ENCODE measurements around the gene CHST11.

The CHST11 gene

DNA sequence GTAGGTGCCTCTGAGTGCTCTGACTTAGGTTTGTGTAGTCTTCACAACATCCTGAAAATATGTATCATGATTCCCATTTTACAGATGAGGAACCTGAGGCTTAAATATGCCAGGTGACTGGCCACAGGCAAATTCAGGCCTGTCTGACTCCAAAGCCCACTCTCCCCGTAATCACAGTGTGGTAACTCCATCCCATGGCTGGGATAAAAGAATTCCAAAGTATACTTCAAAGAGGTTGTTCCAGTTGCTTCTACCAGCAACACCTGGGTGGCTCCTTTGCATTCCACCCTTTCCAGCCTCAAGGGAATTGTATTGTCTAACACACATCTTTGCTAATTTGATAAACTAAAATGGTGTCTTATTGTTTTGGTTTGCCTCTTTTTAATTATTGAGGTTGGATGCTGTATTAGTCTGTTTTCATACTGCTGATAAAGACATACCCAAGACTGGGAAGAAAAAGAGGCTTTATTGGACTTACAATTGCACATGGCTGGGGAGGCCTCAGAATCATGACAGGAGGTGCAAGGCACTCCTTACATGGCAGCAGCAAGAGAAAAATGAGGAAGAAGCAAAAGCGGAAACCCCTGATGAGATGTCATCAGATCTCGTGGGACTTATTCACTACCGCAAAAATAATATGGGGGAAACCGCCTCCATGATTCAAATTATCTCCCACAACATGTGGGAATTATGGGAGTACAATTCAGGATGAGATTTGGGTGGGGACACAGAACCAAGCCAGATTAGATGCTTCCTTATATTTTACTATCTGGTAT, 9.9 kb upstream of the CHST11 start:
- Histone ChIP-seq H3K9me3 (ENCODE audit: control insufficient read depth in 2 of 2, low read length in 2 of 2) (no peaks in the 10 kb centered on the region), H3K4me1 (ENCODE audit: control insufficient read depth in 2 of 2, insufficient read depth in 2 of 2, low read length in 2 of 2) (no peaks in the 10 kb centered on the region), H3K9ac (ENCODE audit: low read depth in 1 of 2, low read length in 2 of 2) (no peak overlapping the region), H3K27ac (ENCODE audit: low read depth in 2 of 2, low read length in 2 of 2) (no peak overlapping the region), H3K27me3 (ENCODE audit: control insufficient read depth in 2 of 2, insufficient read depth in 2 of 2, low read length in 2 of 2) (no peaks in the 10 kb centered on the region), H3K4me3 (ENCODE audit: low read length in 2 of 2) (no peak overlapping the region), H3K36me3 (ENCODE audit: control insufficient read depth in 2 of 2, insufficient read depth in 2 of 2, low read length in 2 of 2) (no peaks in the 10 kb centered on the region)

- Histone ChIP-seq H3K9ac (ENCODE audit: low read depth in 1 of 2, low read length in 2 of 2) (no peak overlapping the region), H3K27ac (ENCODE audit: low read depth in 2 of 2, low read length in 2 of 2) (no peak overlapping the region), H3K4me1 (ENCODE audit: control insufficient read depth in 2 of 2, insufficient read depth in 2 of 2, low read length in 2 of 2) (no peaks in the 10 kb centered on the region), H3K27me3 (ENCODE audit: control insufficient read depth in 2 of 2, insufficient read depth in 2 of 2, low read length in 2 of 2) (no peaks in the 10 kb centered on the region), H3K36me3 (ENCODE audit: control insufficient read depth in 2 of 2, insufficient read depth in 2 of 2, low read length in 2 of 2) (no peaks in the 10 kb centered on the region), H3K4me3 (ENCODE audit: low read length in 2 of 2) (no peak overlapping the region), H3K9me3 (ENCODE audit: control insufficient read depth in 2 of 2, low read length in 2 of 2) (no peaks in the 10 kb centered on the region)
Observed at GRCh38 chr12:104448031-104448430, 8.7 kb upstream of the CHST11 start.

DNA sequence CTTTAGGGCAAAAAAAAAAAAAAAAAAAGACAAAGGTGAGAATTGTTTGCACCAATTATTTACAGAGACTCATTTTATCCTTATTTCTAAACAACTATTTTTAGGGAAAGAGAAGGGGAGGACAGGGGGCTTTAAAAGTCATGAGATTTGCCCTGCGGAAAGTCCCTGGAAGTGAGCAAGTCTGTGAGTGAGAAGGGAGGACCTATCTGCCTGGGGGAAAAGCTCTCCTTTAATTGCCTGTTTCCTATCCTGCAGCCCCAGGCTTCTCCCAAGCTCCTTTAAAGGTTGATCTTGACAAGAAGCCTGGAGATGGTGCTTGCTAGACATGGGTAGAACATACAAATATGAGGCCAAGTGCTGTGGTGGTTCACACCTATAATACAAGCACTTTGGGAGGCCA, 8.3 kb upstream of the CHST11 start:
- H3K36me3 ChIP-seq (ENCODE audit: control insufficient read depth in 2 of 2, insufficient read depth in 2 of 2, low read length in 2 of 2): no peaks in the 10 kb centered on the region
- no peaks in the 10 kb centered on the region for H3K27me3 ChIP-seq (ENCODE audit: control insufficient read depth in 2 of 2, insufficient read depth in 2 of 2, low read length in 2 of 2)
- H3K9ac ChIP-seq (ENCODE audit: low read depth in 1 of 2, low read length in 2 of 2): no peak overlapping the region
- H3K4me1 ChIP-seq (ENCODE audit: control insufficient read depth in 2 of 2, insufficient read depth in 2 of 2, low read length in 2 of 2): no peaks in the 10 kb centered on the region
- no peaks in the 10 kb centered on the region for H3K9me3 ChIP-seq (ENCODE audit: control insufficient read depth in 2 of 2, low read length in 2 of 2)
- H3K27ac ChIP-seq (ENCODE audit: low read depth in 2 of 2, low read length in 2 of 2): no peak overlapping the region
- no peak overlapping the region for H3K4me3 ChIP-seq (ENCODE audit: low read length in 2 of 2)

DNA sequence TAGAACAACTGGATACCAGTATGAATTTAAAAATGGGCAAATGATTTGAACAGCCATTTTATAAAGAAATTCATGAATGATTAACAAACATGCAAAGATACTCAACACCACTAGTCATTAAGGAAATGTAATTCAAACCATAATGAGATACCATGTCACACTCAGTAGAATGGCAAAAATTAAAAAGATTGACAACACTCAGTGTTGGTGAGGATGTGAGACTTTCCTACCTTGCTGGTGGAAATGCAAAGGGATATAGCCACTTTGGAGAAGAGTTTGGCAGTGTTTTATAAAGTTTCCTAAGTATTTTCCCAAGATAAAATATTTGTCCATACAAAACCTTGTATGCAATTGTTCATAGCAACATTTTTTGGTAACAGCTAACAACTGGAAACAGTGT, 6.0 kb upstream of the CHST11 start:
- Histone ChIP-seq H3K27me3 (ENCODE audit: control insufficient read depth in 2 of 2, insufficient read depth in 2 of 2, low read length in 2 of 2) (peaks cover 3 to 8% of the 10 kb centered on the region in 2 donors), H3K9ac (ENCODE audit: low read depth in 1 of 2, low read length in 2 of 2) (no peak overlapping the region), H3K27ac (ENCODE audit: low read depth in 2 of 2, low read length in 2 of 2) (no peak overlapping the region), H3K4me1 (ENCODE audit: control insufficient read depth in 2 of 2, insufficient read depth in 2 of 2, low read length in 2 of 2) (no peaks in the 10 kb centered on the region), H3K9me3 (ENCODE audit: control insufficient read depth in 2 of 2, low read length in 2 of 2) (no peaks in the 10 kb centered on the region), H3K36me3 (ENCODE audit: control insufficient read depth in 2 of 2, insufficient read depth in 2 of 2, low read length in 2 of 2) (no peaks in the 10 kb centered on the region), H3K4me3 (ENCODE audit: low read length in 2 of 2) (no peak overlapping the region)

DNA sequence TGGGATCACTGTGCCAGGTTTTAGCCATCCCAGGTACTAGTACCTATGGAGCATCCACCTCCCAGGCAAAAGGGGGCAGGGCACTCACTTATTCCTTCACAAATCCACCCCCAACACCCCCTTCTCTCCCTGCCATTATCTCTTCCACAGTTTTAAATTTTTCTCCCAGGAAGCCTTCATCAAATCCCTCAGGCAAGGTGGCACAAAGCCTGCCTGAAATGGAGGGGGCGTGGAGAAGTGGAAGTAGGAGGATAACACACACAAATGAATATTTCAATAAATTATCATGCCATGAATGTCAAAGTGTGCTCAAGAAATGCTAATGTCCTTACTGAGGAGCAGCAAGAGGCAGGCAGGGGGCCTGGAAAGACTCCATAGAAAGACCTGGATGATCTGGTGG, 4.7 kb upstream of the CHST11 start:
- no peak overlapping the region for H3K9ac ChIP-seq (ENCODE audit: low read depth in 1 of 2, low read length in 2 of 2)
- H3K27me3 ChIP-seq (ENCODE audit: control insufficient read depth in 2 of 2, insufficient read depth in 2 of 2, low read length in 2 of 2): peaks cover 10 to 12% of the 10 kb centered on the region in 2 donors
- no peak overlapping the region for H3K27ac ChIP-seq (ENCODE audit: low read depth in 2 of 2, low read length in 2 of 2)
- no peaks in the 10 kb centered on the region for H3K4me1 ChIP-seq (ENCODE audit: control insufficient read depth in 2 of 2, insufficient read depth in 2 of 2, low read length in 2 of 2)
- H3K9me3 ChIP-seq (ENCODE audit: control insufficient read depth in 2 of 2, low read length in 2 of 2): no peaks in the 10 kb centered on the region
- H3K36me3 ChIP-seq (ENCODE audit: control insufficient read depth in 2 of 2, insufficient read depth in 2 of 2, low read length in 2 of 2): no peaks in the 10 kb centered on the region
- H3K4me3 ChIP-seq (ENCODE audit: low read length in 2 of 2): no peak overlapping the region

DNA sequence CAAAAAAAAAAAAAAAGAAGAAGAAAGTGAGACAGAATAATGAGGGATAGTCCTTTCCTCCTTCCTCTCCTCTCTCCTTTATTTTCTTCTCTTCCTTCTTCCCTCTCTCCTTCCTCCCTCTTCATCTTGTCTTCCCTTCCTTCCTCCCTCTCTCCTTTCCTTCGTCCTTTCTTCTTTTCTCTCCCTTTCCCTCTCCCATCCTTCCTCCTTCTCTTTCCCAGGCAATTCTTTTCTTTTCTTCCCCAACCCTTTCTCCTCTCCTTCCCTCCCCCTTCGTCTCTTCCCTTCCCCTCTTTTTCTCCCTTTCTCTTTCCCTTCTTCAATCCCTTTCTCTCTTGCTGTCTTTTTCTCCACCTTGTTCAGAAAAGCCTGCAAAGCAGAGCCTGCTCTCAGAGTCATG, 3.6 kb upstream of the CHST11 start:
- H3K4me1 ChIP-seq (ENCODE audit: control insufficient read depth in 2 of 2, insufficient read depth in 2 of 2, low read length in 2 of 2): no peaks in the 10 kb centered on the region
- H3K9me3 ChIP-seq (ENCODE audit: control insufficient read depth in 2 of 2, low read length in 2 of 2): no peaks in the 10 kb centered on the region
- peaks cover 10 to 15% of the 10 kb centered on the region in 2 donors for H3K27me3 ChIP-seq (ENCODE audit: control insufficient read depth in 2 of 2, insufficient read depth in 2 of 2, low read length in 2 of 2)
- H3K9ac ChIP-seq (ENCODE audit: low read depth in 1 of 2, low read length in 2 of 2): no peak overlapping the region
- H3K36me3 ChIP-seq (ENCODE audit: control insufficient read depth in 2 of 2, insufficient read depth in 2 of 2, low read length in 2 of 2): no peaks in the 10 kb centered on the region
- H3K27ac ChIP-seq (ENCODE audit: low read depth in 2 of 2, low read length in 2 of 2): no peak overlapping the region
- H3K4me3 ChIP-seq (ENCODE audit: low read length in 2 of 2): no peak overlapping the region

DNA sequence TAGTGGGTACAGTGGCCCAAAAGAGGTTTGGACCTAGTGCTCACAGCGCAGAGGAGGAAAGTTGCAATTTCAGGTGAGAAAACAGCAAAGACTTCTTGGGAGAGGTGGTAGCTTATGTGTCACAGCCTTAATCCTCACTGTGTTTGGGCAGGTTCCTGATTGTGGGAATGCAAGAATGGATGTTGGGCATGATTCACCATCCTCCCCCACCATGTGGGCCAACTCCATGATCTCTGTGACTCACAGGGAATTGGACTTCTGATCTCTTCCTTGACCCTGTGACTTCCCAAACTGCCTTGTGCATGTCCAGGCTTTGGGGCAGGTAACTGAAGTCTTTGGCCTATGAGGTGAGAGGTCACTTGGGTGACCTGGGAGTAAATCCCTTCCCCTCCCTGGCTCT, 1.8 kb upstream of the CHST11 start:
- Histone ChIP-seq H3K4me1 (ENCODE audit: control insufficient read depth in 2 of 2, insufficient read depth in 2 of 2, low read length in 2 of 2) (no peaks in the 10 kb centered on the region), H3K27ac (ENCODE audit: low read depth in 2 of 2, low read length in 2 of 2) (no peak overlapping the region), H3K4me3 (ENCODE audit: low read length in 2 of 2) (no peak overlapping the region), H3K9me3 (ENCODE audit: control insufficient read depth in 2 of 2, low read length in 2 of 2) (no peaks in the 10 kb centered on the region), H3K9ac (ENCODE audit: low read depth in 1 of 2, low read length in 2 of 2) (no peak overlapping the region), H3K36me3 (ENCODE audit: control insufficient read depth in 2 of 2, insufficient read depth in 2 of 2, low read length in 2 of 2) (no peaks in the 10 kb centered on the region), H3K27me3 (ENCODE audit: control insufficient read depth in 2 of 2, insufficient read depth in 2 of 2, low read length in 2 of 2) (peaks cover 12 to 15% of the 10 kb centered on the region in 2 donors)

- H3K9ac ChIP-seq (ENCODE audit: low read depth in 1 of 2, low read length in 2 of 2): peak overlapping the region; percentile 52 to 75
- H3K27ac ChIP-seq (ENCODE audit: low read depth in 2 of 2, low read length in 2 of 2): peak overlapping the region; percentile 58 to 77
- no peaks in the 10 kb centered on the region for H3K36me3 ChIP-seq (ENCODE audit: control insufficient read depth in 2 of 2, insufficient read depth in 2 of 2, low read length in 2 of 2)
- peak overlapping the region; percentile 83 to 87 for H3K4me3 ChIP-seq (ENCODE audit: low read length in 2 of 2)
- H3K4me1 ChIP-seq (ENCODE audit: control insufficient read depth in 2 of 2, insufficient read depth in 2 of 2, low read length in 2 of 2): peaks cover 0 to 3% of the 10 kb centered on the region in 2 donors
- peaks cover 12 to 15% of the 10 kb centered on the region in 2 donors for H3K27me3 ChIP-seq (ENCODE audit: control insufficient read depth in 2 of 2, insufficient read depth in 2 of 2, low read length in 2 of 2)
- no peaks in the 10 kb centered on the region for H3K9me3 ChIP-seq (ENCODE audit: control insufficient read depth in 2 of 2, low read length in 2 of 2)
Observed at GRCh38 chr12:104455578-104456416, 951 bp upstream of the CHST11 start.

DNA sequence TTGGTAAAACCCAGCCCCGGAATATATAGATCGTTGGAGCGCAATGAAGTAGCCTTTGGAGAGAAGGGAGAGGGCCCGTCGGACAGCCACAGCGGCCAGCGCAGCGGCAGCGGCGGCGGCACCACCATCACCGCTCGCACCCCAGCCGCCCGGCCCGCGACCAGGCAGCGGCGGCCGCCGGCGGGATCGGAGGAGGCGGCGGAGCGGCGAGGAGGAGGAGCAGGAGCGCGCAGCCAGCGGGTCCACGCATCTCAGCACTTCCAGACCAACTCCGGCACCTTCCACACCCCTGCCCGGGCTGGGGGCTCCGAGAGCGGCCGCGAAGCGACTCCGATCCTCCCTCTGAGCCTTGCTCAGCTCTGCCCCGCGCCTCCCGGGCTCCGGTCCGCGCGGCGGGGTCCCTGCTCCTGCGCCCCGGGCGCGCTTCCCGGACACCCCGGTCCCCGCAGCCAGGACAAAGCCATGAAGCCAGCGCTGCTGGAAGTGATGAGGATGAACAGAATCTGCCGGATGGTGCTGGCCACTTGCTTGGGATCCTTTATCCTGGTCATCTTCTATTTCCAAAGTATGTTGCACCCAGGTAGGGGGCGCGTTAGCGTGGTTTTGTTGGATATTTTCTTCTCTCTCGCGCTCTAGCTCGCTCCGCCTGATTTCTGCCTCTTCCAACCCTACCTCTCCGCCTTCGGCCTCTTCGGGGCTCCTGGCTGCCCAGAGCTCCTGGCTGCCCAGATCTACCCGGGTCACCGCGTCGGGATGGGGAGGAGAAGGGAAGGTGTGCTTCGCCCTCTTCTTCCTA, 400 bp downstream of the CHST11 start:
- H3K4me1 ChIP-seq (ENCODE audit: control insufficient read depth in 2 of 2, insufficient read depth in 2 of 2, low read length in 2 of 2): peaks cover 0 to 6% of the 10 kb centered on the region in 2 donors
- peak overlapping the region; percentile 77 to 82 for H3K27ac ChIP-seq (ENCODE audit: low read depth in 2 of 2, low read length in 2 of 2)
- H3K4me3 ChIP-seq (ENCODE audit: low read length in 2 of 2): peak overlapping the region; percentile 83 to 87
- H3K9ac ChIP-seq (ENCODE audit: low read depth in 1 of 2, low read length in 2 of 2): peak overlapping the region; percentile 75 to 76
- peaks cover 12 to 15% of the 10 kb centered on the region in 2 donors for H3K27me3 ChIP-seq (ENCODE audit: control insufficient read depth in 2 of 2, insufficient read depth in 2 of 2, low read length in 2 of 2)
- no peaks in the 10 kb centered on the region for H3K9me3 ChIP-seq (ENCODE audit: control insufficient read depth in 2 of 2, low read length in 2 of 2)
- no peaks in the 10 kb centered on the region for H3K36me3 ChIP-seq (ENCODE audit: control insufficient read depth in 2 of 2, insufficient read depth in 2 of 2, low read length in 2 of 2)
